Natural killer cell (primary cell): ENCODE data around the gene SKAP2. TPM values are rescaled to one million over a fixed set of nuclear protein-coding genes. Genes with fewer than 3 reads are reported as not detected.

Source experiments
- ATAC-seq, 3 donors: fragments of 150-1000 bp in 2 of 3; fragments of 200-7000 bp in 1 of 3; cut with Tn5 transposase; 1 replicate in 1 of 3; 2 replicates in 2 of 3; pipeline ENCODE4 v1.10.0; 2021; ENCODE audit warnings: mild to moderate bottlenecking in 2 of 3, moderate library complexity in 2 of 3
- DNase-seq, 2 donors: peaks; one replicate each; pipeline versions ENCODE4 v3.0.0 to v3.0.0-alpha.2; 2013 to 2021; ENCODE audit warnings: mixed read lengths in 1 of 2
- H3K27ac ChIP-seq: one replicate; pipeline ENCODE4 v1.5.1; 2013; ENCODE audit warnings: mild to moderate bottlenecking, low read length
- H3K27me3 ChIP-seq: one replicate; pipeline ENCODE4 v1.6.1; 2013; ENCODE audit warnings: low read length; ENCODE audit not compliant: control insufficient read depth, insufficient read depth
- H3K36me3 ChIP-seq: one replicate; pipeline ENCODE4 v1.6.1; 2013; ENCODE audit warnings: low read length; ENCODE audit not compliant: control insufficient read depth, insufficient read depth
- H3K4me1 ChIP-seq: one replicate; pipeline ENCODE4 v1.6.1; 2013; ENCODE audit warnings: low read length; ENCODE audit not compliant: control insufficient read depth, insufficient read depth
- H3K4me3 ChIP-seq: one replicate; pipeline ENCODE4 v1.5.1; 2013; ENCODE audit warnings: low read length
- H3K9me3 ChIP-seq: one replicate; pipeline ENCODE4 v1.6.1; 2013; ENCODE audit warnings: low read length; ENCODE audit not compliant: control insufficient read depth, insufficient read depth
- H3K27ac Mint-ChIP-seq, 2 donors: one replicate each; pipeline ENCODE4 v1.8.0; 2022; ENCODE audit warnings: mild to moderate bottlenecking in 2 of 2, mixed read lengths in 2 of 2, moderate library complexity in 1 of 2
- H3K27me3 Mint-ChIP-seq, 2 donors: one replicate each; pipeline ENCODE4 v1.8.0; 2022; ENCODE audit warnings: low read depth in 2 of 2, mixed read lengths in 2 of 2
- H3K36me3 Mint-ChIP-seq: one replicate; pipeline ENCODE4 v1.8.0; 2022; ENCODE audit warnings: mixed read lengths
- H3K4me1 Mint-ChIP-seq, 2 donors: one replicate each; pipeline ENCODE4 v1.8.0; 2022; ENCODE audit warnings: mixed read lengths in 2 of 2
- H3K4me3 Mint-ChIP-seq: one replicate; pipeline ENCODE4 v1.8.0; 2022; ENCODE audit warnings: mild to moderate bottlenecking, moderate library complexity, mixed read lengths
- H3K9me3 Mint-ChIP-seq, 2 donors: one replicate each; pipeline ENCODE4 v1.8.0; 2022; ENCODE audit warnings: mixed read lengths in 2 of 2
- CTCF ChIP-seq: fragments of 200-600 bp; IDR thresholded peaks from one replicate; pipeline ENCODE4 v1.8.0; 2022; ENCODE audit warnings: antibody characterized with exemption
- WGBS: methylation state at CpG from one replicate; pipeline ENCODE4 v1.1.7; 2013; ENCODE audit warnings: missing lambda C conversion rate; ENCODE audit not compliant: insufficient coverage; 5-methylcytosine and 5-hydroxymethylcytosine counted together
- intact Hi-C: fragments of 100-400 bp; cut with micrococcal nuclease; formaldehyde crosslinking; loops from one replicate; pipeline ENCODE4 v1.14.2; 2022
- total RNA-seq, 4 donors: library from RNA; stranded (reverse); fragments of 120-200 nt in 1 of 4; gene quantifications; one replicate each; pipeline versions ENCODE4 v1.2.3 to v1.2.4, GENCODE V29; 2013 to 2022

The SKAP2 gene
- total RNA-seq, 3 donors from 2014 or later (not counting 1 experiment from before 2014, with no cell fraction given): 26.8 to 42.4 (median 35.1) TPM

GRCh38 chr7:26694141-26694540 lies 170.2 kb downstream of the SKAP2 start:
- Histone ChIP-seq H3K4me3 (no peak overlapping the region), H3K36me3 (no peaks in the 10 kb centered on the region), H3K27me3 (no peaks in the 10 kb centered on the region), H3K9me3 (no peaks in the 10 kb centered on the region), H3K27ac (no peak overlapping the region), H3K4me1 (no peaks in the 10 kb centered on the region)
- intact Hi-C loops: no loop called here
- Mint-ChIP-seq H3K27ac (no peak overlapping the region), H3K4me1 (peaks cover 0 to 12% of the 10 kb centered on the region in 2 donors), H3K36me3 (peaks cover 7% of the 10 kb centered on the region), H3K4me3 (no peak overlapping the region), H3K27me3 (no peaks in the 10 kb centered on the region), H3K9me3 (no peaks in the 10 kb centered on the region)
- no peak for ATAC-seq
- no peak for DNase-seq
- no peak for TF ChIP-seq CTCF

DNA sequence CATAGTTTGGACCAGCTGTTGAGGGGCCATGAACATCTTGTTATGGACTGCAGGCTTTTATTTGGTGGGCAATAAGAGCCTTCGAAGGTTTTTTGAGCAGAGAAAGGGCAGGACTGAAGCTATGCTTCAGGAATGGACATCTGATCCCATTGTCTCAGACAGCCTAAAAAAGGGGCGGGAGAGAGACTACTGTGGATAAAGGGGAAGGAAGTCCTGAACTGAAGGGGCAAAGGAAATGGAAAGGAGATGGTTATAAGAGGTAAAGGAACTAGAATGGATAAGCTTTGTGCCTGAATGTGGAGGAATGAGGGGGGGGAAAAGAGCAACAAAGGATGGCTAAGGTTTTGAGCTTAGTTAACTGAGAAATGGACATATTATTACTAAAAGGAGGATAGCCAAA lies 172.5 kb downstream of the SKAP2 start:
- ATAC-seq: no peak
- intact Hi-C loops: no loop called here
- peaks cover 7% of the 10 kb centered on the region for H3K36me3 Mint-ChIP-seq

DNA sequence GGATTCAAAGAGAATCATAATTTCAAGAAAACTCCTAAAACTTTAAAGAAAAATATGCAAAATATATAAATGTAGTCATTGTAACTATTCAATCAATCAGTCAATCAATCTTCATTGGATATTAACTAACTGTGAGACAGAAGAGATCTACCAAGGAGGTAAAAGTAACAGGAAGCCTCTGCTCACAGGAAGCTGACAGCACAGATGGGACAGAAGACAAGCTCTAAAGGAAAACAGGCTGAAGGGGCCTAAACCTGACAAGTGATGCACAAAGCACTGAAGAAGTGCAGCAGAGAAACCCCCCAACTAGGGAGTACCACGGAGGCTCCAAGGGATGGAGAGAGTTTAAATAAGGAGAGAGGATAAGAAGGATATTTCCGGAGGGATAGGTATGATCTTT lies 173.0 kb downstream of the SKAP2 start:
- Mint-ChIP-seq H3K9me3 (no peaks in the 10 kb centered on the region), H3K27me3 (no peaks in the 10 kb centered on the region), H3K27ac (no peak overlapping the region), H3K36me3 (peaks cover 7% of the 10 kb centered on the region), H3K4me1 (peaks cover 0 to 13% of the 10 kb centered on the region in 2 donors), H3K4me3 (no peak overlapping the region)
- H3K27me3 ChIP-seq: no peaks in the 10 kb centered on the region
- intact Hi-C loops: no loop called here
- no peaks in the 10 kb centered on the region for H3K36me3 ChIP-seq
- DNase-seq (no peak), ATAC-seq (no peak)
- WGBS: 42% methylated on average over 2 of the region's 2 CpGs
- H3K9me3 ChIP-seq: no peaks in the 10 kb centered on the region
- H3K4me1 ChIP-seq: no peaks in the 10 kb centered on the region
- TF ChIP-seq CTCF: no peak
- H3K4me3 ChIP-seq: no peak overlapping the region
- no peak overlapping the region for H3K27ac ChIP-seq

More for the DNA sequence above, 172.5 kb downstream of the SKAP2 start:
- Histone ChIP-seq H3K4me1 (no peaks in the 10 kb centered on the region), H3K27me3 (no peaks in the 10 kb centered on the region), H3K36me3 (no peaks in the 10 kb centered on the region), H3K4me3 (no peak overlapping the region), H3K27ac (no peak overlapping the region), H3K9me3 (no peaks in the 10 kb centered on the region)
- Mint-ChIP-seq H3K9me3 (no peaks in the 10 kb centered on the region), H3K4me1 (peaks cover 0 to 13% of the 10 kb centered on the region in 2 donors), H3K27ac (no peak overlapping the region), H3K27me3 (no peaks in the 10 kb centered on the region), H3K4me3 (no peak overlapping the region)
- TF ChIP-seq CTCF: no peak
- no peak for DNase-seq
- 71% methylated on average over 2 of the region's 2 CpGs for WGBS

- no peak for TF ChIP-seq CTCF
- Histone ChIP-seq H3K9me3 (no peaks in the 10 kb centered on the region), H3K27ac (no peak overlapping the region), H3K27me3 (no peaks in the 10 kb centered on the region), H3K4me1 (no peaks in the 10 kb centered on the region), H3K4me3 (no peak overlapping the region), H3K36me3 (no peaks in the 10 kb centered on the region)
- H3K27ac Mint-ChIP-seq: no peak overlapping the region
- peaks cover 0 to 13% of the 10 kb centered on the region in 2 donors for H3K4me1 Mint-ChIP-seq
- no peak overlapping the region for H3K4me3 Mint-ChIP-seq
- 95% methylated on average over 1 of the region's 2 CpGs for WGBS
- H3K9me3 Mint-ChIP-seq: no peaks in the 10 kb centered on the region
- H3K27me3 Mint-ChIP-seq: no peaks in the 10 kb centered on the region
- DNase-seq: no peak
- ATAC-seq: no peak
- intact Hi-C loops: no loop called here
- H3K36me3 Mint-ChIP-seq: peaks cover 7% of the 10 kb centered on the region
Observed at GRCh38 chr7:26690135-26690805, 174.1 kb downstream of the SKAP2 start.
